Kidney epithelial cell (primary cell): ENCODE measurements around the gene NDUFA13. TPM values are rescaled to one million over a fixed set of nuclear protein-coding genes. Genes with fewer than 3 reads are reported as not detected.

ENCODE experiments used
- DNase-seq: peaks from one replicate; pipeline ENCODE4 v3.0.0-alpha.2; 2010; ENCODE audit warnings: low read depth
- H3K27me3 ChIP-seq: 2 replicates; pipeline ENCODE4 v1.6.0; 2011; ENCODE audit warnings: low read length; ENCODE audit not compliant: control insufficient read depth, insufficient read depth
- H3K36me3 ChIP-seq: 2 replicates; pipeline ENCODE4 v1.5.1; 2011; ENCODE audit warnings: low read length; ENCODE audit not compliant: control insufficient read depth, insufficient read depth
- H3K4me3 ChIP-seq: 2 replicates; pipeline ENCODE4 v1.5.1; 2011; ENCODE audit warnings: low read depth, mild to moderate bottlenecking, control low read depth, low read length
- CTCF ChIP-seq: IDR thresholded peaks from 2 replicates; pipeline ENCODE4 v1.5.1; 2011; ENCODE audit warnings: mild to moderate bottlenecking, moderate library complexity, low read length, control low read depth, inconsistent platforms; ENCODE audit not compliant: insufficient read depth, poor library complexity, severe bottlenecking
- total RNA-seq: library from RNA; depleted of rRNA; stranded (reverse); fragments of >200 nt; gene quantifications from 2 replicates; pipeline ENCODE4 v1.2.3, GENCODE V29; 2015

NDUFA13 gene
- total RNA-seq, 1 donor from 2014 or later = 58.8 TPM

- H3K4me3 ChIP-seq = no peak overlapping the region
- no peaks in the 10 kb centered on the region for H3K27me3 ChIP-seq
- no peak for TF ChIP-seq CTCF
- H3K36me3 ChIP-seq = no peaks in the 10 kb centered on the region
- DNase-seq = no peak
These were observed 47.4 kb downstream of the NDUFA13 start for GRCh38 chr19:19563348-19563848.

GRCh38 chr19:19566306-19566705, 50.3 kb downstream of the NDUFA13 start:
- Histone ChIP-seq H3K27me3 (no peaks in the 10 kb centered on the region), H3K4me3 (no peak overlapping the region), H3K36me3 (no peaks in the 10 kb centered on the region)
- TF ChIP-seq CTCF = no peak
- no peak for DNase-seq

GRCh38 chr19:19567391-19567790, 51.4 kb downstream of the NDUFA13 start:
- TF ChIP-seq CTCF = no peak
- DNase-seq = no peak
- no peaks in the 10 kb centered on the region for H3K27me3 ChIP-seq
- H3K4me3 ChIP-seq = no peak overlapping the region
- H3K36me3 ChIP-seq = no peaks in the 10 kb centered on the region

GRCh38 chr19:19568802-19569756, 53.1 kb downstream of the NDUFA13 start:
- DNase-seq = no peak
- no peak for TF ChIP-seq CTCF
- Histone ChIP-seq H3K36me3 (no peaks in the 10 kb centered on the region), H3K27me3 (no peaks in the 10 kb centered on the region), H3K4me3 (no peak overlapping the region)

- H3K27me3 ChIP-seq = no peaks in the 10 kb centered on the region
- no peak for TF ChIP-seq CTCF
These were observed 54.5 kb downstream of the NDUFA13 start for GRCh38 chr19:19570571-19570970.

More at GRCh38 chr19:19570571-19570970, 54.5 kb downstream of the NDUFA13 start:
- no peak overlapping the region for H3K4me3 ChIP-seq
- H3K36me3 ChIP-seq = no peaks in the 10 kb centered on the region
- DNase-seq = no peak
